HG03565 (cell line): Measurements from ENCODE around the gene NFATC3.

Experiments used
- ATAC-seq: cut with Tn5 transposase; IDR thresholded peaks from one replicate; pipeline ENCODE4 v1.9.1; 2021; ENCODE audit warnings: mild to moderate bottlenecking, moderate library complexity; ENCODE audit not compliant: unreplicated experiment

Gene NFATC3

GRCh38 chr16:68228652-68229051 is 143.5 kb downstream of the NFATC3 start:
- ATAC-seq, result no peak

- ATAC-seq, result no peak
Measured at GRCh38 chr16:68229431-68230175, 144.4 kb downstream of the NFATC3 start.

DNA sequence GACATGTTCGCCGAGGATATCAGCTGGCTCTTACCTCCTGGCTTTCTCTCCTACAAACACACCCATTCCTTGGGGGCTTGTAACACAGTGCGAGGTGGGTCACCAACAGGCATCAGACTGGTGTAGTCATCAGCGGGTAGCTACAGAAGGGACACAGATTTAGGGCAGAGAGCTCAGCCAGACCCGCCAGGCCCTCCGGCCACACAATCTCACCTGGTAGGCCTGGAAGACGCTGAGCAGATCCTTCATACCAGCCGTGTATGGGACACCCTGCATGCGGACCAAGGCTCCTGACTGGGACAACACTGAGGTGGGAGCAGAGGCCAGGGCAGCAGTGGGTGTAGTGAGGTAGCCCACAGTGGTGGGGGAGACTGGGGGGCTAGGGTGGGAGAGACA is 145.0 kb downstream of the NFATC3 start:
- no peak for ATAC-seq

DNA sequence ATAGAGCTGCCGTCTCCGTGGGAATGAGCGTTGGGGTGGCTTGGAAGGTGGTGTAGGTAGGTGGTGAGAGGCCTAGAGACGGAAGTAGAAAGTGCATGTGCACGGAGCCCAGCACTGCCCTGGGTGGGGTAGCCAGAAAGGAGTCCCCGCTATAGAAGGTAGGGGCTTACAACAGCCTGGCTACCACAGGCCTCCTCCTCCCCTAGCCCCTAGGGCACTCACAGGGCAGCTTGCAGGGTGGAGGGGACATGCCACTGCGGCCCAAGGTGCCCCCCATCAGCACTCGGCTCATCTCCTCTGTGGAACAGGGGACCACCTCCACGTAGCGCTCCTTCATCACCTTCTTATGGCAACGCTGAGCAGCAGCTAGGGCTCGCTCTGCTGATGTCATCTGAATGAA is 145.8 kb downstream of the NFATC3 start:
- ATAC-seq, result no peak

DNA sequence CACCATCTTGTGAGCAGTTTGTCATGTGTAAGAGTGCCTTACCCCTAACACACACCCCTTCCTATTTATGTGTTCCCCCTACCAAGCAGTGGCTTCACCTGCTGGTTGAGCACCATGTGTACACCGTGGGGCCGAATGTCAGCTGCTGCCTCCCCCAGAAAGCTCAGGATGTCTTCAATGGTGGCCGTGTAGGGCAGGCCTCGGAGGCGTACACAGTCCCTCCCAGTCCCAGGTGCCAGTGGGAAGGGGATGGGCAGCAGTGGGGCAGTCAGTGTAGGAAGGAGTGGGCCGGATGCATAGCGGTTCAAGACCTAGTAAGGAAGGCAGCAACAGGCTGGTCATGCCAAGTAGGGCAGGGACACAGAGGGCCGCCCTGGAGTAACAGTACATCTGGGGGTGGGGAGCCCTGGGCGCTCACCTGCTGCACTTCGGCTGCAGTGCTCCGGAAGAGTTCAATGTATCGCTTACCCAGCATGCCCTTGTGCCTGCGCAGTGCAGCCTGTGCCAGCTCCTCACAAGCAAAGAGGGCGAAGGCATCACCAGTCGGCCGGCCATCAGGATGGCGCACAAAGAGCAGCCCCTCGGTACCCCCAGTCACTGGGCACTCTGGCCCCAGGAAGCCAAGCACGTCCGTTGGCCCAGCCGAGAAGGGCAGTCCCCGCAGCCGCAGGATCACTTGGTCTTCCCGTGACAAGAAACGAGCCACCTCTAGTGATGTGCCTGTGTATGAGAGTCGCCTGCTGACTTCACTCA is 146.4 kb downstream of the NFATC3 start:
- no peak for ATAC-seq

- no peak for ATAC-seq
Measured at GRCh38 chr16:68232335-68232734, 147.2 kb downstream of the NFATC3 start.

GRCh38 chr16:68233085-68233834 is 148.1 kb downstream of the NFATC3 start:
- no peak for ATAC-seq

GRCh38 chr16:68233835-68234187 is 148.6 kb downstream of the NFATC3 start:
- no peak for ATAC-seq

GRCh38 chr16:68234188-68235107 is 149.3 kb downstream of the NFATC3 start:
- ATAC-seq, result no peak

GRCh38 chr16:68235108-68235886 is 150.1 kb downstream of the NFATC3 start:
- no peak for ATAC-seq

GRCh38 chr16:68235887-68236136 is 150.6 kb downstream of the NFATC3 start, which contains the start of gene ESRP2:
TSS of gene ESRP2 (minus strand) at chr16:68236127. CDS start at chr16:68236045, 82 bp downstream.
- no peak for ATAC-seq

DNA sequence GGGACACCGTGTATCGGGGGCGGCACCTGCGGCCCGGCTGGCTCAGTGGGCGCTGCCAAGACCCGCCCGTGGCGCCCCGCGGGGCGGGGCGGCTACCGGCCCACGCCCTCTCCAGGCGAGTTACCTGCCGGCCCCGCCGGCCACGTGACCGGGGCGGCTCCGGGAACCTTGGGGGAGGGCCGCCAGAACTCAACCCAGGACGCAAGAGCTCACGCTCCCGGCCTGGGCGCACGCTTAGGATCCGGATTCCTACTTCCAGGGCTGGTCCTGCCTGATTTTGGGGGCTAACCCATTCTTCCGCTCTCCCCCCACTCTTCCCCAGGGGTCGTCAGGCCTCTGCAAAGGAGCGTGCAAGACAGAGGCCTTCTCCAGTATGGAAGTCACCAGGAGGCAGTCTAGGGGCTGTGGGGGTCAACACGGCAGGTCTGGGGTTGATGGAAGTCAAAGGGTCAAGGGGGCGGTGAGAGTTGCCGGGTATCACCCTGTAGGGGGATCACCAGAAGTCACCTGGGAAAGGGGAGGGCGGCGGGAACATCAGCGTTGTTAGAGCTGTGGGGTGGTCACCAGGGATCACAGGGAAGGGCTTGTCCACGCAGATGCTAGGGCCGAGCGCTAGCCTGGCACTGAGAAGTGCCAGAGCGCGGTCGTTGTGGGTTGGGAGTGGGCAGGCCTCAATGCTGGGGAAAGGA is 151.1 kb downstream of the NFATC3 start:
- no peak for ATAC-seq

DNA sequence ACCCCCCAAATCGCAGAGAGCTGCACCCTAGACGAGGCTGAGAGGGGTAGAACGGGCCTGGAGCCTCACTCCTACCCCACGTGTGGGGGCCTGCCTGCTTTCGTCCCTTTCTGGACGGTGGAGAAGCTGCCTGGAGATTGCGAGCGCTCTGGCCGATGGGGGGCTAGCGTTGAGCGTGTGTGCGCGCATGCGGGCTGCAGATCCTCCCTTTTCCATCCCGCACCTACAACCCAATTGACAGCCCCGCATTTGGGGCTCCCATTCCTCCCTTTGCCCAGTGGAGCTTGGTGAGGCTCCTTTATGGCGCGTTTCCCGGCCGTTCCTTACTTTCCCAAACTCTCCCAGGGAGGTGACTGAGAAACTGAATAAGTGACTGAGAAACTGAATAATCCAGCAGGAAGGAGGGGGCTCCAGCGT is 151.7 kb downstream of the NFATC3 start:
- ATAC-seq, result no peak

DNA sequence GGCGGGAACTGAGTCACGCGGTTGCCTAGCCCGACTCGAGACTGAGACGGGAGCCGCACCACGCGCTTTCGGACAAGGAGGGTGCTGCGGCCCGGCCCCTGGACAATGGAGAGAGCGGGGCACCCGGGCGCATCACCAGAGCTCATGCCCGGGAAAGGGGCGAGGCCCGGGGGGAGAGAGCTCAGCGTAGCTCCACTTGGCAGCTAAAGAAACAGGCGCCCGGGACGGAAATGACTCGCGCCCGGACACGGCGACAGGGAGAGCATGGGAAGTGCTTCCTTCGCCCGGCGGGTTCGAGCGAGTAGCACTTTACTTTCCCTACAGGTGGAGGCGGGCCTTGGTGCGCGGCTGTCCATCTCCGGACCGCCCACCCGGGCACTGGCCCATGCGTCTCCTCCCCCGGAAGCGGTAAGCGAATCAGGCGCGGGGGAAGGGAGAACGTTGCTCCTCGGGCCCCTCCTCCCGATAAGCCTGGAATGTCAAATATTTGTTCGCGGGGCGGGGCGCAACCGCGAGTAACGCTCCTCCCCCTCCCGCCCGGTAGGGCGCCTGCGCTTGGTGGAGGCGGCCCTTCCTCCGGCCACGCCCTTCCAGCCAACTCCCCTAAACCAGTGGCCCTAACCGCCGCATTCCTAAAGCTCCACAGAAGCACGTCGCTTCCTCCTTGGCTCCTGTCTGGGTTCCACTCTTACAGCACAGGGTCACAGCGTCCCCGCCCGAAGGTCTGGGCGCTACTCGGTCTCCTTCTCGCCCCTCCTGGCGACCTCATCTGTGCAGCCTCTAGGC is 152.3 kb downstream of the NFATC3 start:
- ATAC-seq, result peak; percentile 71

DNA sequence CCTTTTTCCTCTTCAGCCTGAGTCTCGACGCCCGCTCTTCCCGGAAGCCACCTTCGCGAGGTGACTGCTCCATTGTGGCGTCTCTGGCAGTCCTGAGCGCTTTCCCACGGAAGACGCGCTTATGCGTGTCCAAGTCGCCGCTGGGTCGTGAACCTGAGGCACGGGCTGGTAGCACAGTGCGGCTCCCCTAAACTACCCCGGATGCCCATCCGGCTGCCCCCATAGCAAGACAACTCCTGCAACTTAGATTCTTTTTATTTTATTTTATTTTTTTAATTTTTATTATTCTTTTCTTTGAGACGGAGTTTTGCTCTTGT is 152.8 kb downstream of the NFATC3 start:
- ATAC-seq, result no peak

GRCh38 chr16:68242085-68242484 is 156.9 kb downstream of the NFATC3 start:
- ATAC-seq, result no peak

DNA sequence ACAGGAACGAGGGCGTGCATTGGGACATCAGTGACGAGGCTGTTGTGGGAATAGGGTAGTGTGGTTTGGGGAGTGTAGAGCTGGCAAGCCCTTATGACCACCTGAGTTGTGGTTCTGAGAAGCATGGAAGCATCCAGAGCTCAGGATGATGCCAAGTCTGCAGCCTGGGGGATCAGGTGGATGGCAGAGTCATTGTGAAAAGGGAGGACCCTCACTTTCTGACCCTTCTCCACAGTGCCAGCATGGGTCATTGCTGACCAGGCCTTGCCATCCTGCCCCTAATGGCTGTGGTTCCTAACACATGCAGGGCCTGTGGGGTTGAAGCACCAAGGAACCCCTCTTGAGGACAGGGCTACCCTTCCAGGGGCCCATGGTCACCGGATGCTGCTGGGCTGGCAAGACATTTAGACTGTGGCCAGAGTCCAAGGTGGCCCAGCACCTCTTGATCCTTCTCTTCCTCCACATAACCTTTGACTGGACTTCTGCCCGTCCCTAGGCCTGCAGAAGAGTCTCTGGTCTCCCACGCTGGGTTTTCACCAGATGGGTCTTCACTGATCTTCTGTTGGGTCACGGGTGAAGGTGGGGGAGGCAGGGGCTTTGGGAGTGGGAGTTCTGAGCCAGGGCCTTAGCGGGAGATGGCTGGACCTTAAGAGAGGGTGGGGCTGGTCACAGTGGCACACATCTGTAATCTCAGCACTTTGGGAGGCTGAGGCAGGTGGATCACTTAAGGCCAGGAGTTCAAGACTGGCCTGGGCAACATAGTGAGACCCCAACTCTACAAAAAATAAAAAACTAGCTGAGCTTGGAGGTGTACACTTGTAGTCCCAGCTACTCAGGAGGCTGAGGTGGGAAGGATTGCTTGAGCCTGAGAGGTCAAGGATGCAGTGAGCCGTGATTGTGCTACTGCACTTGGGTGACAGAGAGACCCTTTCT is 158.0 kb downstream of the NFATC3 start:
- no peak for ATAC-seq

DNA sequence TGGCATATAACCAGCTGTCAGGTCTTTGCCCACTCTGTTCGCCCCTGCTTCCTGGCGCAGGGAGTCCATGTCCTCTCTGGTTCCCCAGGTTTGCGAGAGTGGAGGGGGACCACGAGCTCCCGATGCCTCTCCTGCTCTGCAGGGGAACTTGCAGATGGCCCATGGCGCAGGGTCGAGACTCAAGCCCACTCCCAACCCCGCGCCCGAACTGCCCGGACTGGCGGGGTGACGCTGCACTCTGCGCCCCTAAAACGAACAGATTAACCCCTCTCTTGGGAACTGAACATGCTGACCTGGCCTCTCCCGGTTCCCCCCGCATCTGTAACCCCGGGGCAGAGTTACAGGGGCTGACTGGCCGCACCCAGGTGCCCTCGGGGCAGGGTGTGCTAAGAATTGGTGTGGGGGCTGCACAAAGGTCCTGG is 159.3 kb downstream of the NFATC3 start:
- ATAC-seq, result no peak
